HG03469 (cell line): ENCODE measurements around the gene LDB2.

ENCODE experiments used
- ATAC-seq: cut with Tn5 transposase; IDR thresholded peaks from one replicate; pipeline ENCODE4 v1.9.1; 2021; ENCODE audit warnings: mild to moderate bottlenecking, moderate library complexity, moderate number of reproducible peaks; ENCODE audit not compliant: unreplicated experiment

The LDB2 gene

DNA sequence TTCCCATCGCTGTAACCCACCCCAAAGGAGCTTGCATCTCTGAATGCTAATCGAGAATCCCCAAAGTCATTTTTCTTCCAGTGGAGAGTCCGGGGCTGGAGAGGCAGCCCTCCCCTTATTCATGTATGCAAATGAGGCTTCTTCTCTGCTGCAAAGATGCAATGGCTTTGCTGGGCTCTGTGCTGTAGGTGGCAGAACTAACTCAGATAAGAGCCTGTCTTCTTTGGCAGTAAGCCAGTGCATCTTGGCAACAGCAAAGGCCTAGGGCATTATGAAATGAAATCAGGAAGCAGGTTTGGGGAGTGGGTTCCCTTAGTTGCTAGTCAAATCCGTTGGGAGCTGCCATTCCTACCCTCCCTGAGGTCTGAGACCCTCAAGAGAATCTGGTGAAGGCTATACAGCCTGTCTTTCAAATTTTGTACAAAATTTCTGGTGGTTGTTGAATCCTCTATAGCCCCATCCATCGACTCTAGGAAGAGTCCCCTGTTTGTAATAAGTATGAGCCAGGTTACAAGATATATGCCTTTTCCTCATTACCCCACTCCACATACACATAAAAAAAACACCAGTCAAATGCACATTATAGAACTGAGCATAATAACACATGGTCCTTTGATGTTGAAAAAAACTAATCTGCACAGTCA is 381.5 kb downstream of the LDB2 start:
- ATAC-seq = no peak

DNA sequence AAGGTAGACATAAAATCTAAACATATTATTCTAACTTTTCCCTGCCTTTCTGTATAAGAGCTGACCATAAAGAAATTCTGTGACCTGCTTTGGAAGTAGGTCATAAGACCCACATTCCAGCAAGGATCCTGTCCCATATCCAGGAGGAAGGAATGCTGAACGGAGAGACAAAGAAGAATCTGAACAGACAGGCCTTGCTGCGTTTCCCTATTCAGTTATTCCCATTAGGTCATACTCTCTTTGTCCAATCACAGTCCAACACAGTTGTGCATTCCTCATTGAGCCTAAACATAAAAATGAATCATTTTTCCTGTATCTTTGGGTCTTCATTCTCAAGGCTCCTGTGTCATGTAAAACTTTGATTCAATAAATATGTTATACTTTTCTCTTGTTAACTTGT is 384.6 kb downstream of the LDB2 start:
- ATAC-seq = no peak

DNA sequence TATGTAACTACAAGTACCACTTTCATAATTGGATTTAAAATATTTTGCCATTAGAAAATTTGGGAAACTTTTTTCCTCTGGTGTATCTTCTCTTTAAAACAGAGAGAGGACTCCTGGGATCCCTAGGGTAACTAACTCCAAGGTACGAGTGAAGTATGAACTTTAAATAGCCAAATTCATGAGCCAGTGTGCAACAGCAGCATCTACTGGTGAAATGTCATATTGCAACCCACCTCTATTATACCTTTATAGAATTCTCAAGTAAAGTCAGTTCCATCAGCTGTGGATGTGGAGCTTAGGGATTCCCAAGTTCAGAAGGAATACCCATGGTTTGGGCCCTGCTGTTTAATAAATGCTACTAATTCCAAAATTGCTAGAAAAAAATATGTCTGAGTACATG is 389.5 kb downstream of the LDB2 start:
- ATAC-seq = no peak

DNA sequence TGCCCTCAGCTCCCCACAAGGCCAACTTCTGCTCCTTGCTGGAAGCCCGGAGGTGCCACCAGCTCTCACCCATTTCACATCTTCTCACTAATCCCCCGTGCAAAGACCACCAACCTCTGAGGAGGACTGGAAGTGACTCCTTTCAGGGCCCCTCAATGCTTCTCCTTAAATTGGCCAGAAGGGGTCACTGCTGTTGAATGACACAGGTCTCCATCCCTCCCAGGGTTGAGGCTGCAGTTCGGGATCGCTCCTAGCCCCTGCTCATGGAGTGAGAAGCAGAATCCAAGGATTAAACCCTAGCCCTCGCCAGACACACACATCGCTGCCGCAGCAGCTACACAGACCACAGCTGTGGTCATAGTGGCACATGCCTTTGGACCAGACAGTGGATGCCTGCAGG is 392.7 kb downstream of the LDB2 start:
- no peak for ATAC-seq

DNA sequence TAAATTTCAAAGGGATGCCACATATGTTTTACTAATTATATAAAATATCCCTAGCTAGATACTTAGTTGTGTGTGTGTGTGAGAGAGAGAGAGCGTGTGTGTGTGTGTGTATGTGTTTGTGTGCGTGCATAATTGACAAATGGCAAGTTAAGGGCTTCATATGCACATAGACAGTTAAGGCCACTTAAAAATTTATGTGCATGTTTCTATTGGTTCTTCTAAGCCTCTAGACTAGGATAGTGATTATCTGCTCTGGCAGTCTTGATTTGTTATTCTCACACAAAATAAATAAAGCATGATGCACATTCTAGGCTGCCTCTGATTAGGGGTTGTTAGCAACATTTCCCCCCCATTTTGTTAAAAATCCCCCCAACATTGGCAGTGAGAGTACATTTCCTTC is 393.2 kb downstream of the LDB2 start:
- ATAC-seq = no peak

DNA sequence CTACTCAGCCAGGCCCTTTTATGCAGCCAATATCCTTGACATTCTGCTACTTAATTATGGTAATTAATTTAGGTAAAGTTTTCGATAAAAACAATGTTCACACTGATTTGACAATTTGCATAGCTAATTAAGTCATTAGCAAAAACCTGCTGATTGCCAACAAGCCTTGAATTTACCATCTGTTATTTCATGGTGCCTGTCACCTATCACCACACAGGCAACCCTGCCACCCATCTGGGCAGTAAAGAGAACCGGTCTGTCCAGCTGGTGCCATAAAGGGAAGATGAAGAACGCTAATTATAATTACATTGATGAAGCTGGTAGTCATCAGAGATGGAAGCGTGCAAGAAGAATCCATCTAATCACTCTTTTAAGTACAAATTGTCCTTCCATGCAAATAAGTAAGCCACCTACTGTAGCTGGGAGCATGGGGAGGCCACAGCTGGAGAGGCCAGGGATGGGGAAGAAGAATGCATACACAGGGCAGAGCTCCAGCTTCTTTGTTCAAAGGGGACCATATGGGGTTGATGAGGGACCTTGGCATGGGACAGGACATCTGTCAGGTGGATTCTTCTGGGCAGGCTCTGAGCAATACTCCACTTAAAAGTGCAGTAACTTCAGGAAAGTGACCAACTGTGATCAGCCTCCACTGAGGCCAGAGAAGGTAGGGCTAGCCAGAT is 394.9 kb downstream of the LDB2 start:
- ATAC-seq = no peak

DNA sequence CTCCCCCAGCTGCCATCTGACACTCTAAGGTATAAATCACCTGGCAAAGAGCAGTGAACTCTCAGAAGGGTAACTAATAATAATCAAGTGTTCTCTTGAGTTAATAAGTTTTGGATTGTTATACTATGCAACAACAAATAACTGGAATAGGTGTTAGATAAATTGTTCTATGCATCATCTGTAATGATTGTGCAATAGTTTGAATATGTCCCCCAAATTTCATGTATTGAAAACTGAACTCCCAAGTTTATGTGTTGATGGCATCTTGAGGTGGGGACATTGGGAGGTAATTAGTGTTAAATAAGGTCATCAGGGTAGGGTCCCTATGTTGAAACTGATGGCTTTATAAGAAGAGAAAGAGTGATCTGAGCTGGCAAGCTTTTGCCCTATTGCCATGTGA is 399.5 kb downstream of the LDB2 start:
- no peak for ATAC-seq

DNA sequence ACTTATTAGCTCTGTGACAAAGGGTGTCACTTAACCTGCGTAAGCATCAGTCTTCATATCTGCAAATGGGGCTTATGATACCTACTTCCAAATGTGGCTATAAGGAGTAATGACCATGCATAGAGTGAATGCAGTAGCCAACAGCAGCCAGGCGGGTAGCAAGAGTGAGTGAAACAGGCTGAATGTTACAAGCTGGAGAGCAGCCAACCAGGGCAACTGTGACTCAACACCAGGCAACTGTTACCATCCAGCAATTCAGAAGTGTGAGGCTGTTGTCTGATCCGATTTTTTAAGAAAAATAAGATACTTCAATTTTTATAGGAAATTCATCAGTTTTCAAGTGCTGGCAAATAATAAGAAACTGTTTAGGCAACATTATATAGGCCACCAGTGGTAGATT is 401.9 kb downstream of the LDB2 start:
- ATAC-seq = no peak

DNA sequence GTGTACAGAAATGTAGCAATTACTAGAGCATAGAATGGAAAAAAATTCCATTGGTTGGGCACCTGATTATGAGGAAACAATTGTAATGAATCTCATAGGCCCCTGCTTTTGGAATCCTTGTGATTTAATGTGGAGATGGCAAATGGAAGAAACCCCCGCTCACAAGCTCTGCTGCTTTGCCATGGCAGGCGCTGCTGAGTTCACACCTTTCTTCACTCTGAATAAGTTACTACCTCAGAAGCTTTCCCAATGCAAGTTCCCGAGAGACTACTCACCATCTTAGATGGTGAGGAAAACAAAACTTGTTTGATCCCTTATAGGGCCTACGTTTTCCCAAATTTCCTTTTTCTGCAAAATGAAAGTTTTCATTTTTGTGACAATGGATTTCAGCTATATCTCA is 405.6 kb downstream of the LDB2 start:
- no peak for ATAC-seq

DNA sequence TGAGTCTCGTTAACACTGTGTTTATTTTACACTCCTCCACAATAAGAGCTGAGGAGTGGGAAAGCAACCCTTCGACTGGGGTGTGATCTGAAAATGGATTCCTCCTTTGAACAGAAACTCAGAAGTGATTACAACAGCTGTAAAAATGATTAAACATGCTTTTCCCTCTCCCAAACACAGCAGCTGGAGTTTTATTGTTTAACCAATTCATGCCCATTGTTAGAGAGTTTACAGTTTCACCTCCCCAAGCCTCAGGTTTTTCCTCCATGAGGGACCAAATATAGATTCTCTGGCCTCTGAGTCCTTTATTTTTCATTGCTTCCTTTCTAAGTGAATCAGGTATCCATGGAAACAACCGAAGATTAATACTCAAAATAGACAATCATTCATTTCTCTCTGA is 409.2 kb downstream of the LDB2 start:
- no peak for ATAC-seq

DNA sequence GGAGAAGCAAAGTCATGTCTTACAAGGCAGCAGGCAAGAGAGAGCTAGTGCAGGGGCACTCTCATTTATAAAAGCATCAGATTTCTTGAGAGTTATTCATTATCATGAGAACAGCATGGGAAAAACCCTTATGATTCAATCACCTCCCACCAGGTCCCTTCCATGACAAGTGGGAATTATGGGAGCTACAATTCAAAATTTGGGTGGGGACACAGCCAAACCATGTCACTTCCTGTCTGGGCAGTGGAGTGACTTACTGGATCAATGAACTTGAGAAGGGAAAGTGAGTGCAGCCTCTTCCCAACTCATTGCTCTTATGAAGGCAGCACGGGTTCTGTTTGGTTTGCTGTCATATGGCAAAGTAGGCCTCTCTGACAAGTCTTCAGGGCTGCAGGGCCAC is 410.4 kb downstream of the LDB2 start:
- no peak for ATAC-seq

DNA sequence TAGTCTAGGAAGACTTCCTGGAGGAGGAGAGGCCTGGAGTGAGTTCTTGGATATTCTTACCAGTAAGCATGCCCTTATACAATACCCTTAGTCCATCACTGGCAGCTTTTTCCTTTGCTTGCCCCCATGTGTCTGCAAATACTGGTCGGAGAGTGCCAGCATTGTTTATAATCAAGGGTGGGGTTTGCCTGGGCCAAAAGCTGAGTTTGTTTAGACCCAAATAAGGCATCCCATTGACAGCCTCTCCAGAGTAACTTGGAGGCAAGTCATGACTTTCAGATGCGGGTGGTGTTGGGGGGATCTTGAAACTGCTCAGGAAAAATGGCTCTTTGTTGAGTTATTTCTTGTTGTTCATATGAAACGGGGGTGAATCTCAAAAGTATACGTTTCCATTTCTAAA is 413.7 kb downstream of the LDB2 start:
- ATAC-seq = no peak

DNA sequence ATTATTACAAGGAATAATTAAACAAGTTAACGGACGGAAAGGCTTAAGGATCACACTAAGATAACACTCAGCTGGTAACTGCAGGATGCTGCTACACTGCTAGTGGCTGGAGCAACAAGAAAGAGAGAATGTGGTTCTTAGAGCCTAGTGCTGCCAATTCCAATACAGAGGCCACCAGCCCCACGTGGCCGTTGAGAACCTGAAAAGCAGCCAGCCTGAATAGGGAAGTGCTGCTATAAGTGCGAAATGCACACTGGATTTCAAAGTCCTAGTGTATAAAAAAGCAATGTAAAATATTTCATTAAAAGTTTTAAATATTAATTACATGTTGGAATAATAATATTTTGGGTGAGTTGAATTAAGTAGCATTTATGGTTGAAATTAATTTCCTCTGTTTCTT is 414.9 kb downstream of the LDB2 start:
- no peak for ATAC-seq

DNA sequence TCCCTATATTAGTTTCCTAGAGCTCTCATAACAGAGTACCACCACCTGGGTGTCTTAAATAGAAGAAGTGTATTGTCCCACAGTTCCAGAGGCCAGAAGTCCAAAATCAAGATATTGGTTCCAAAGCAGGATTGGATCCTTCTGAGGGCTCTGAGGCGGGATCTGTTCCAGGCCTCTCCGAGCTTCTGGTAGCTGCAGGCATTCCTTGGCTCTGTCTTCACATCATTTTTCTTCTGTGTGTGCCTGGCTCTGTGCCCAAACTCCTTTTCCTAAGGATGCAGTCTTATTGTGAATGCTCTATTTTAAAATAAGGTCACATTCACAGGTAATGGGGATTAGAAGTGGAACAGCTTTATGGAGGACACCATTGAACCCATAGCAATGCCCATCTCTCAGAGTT is 418.4 kb downstream of the LDB2 start:
- ATAC-seq = no peak

DNA sequence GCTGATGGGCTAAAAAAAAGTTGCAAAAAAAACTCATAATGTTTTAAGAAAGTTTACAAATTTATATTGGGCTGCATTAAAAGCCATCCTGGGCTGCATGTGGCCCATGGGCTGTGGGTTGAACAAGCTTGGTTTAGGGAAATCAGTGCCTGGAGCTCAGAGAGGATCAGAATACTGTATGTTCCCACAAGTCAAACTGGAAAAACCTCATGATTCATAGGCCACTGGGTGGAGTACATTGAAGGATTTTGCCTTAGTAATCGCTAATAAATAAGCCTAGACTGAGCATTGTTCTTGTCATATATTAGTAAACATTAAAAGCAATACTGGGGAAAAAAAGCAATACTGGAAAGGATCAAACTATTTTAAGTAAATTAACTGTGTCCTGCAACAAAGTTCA is 425.9 kb downstream of the LDB2 start:
- ATAC-seq = no peak

DNA sequence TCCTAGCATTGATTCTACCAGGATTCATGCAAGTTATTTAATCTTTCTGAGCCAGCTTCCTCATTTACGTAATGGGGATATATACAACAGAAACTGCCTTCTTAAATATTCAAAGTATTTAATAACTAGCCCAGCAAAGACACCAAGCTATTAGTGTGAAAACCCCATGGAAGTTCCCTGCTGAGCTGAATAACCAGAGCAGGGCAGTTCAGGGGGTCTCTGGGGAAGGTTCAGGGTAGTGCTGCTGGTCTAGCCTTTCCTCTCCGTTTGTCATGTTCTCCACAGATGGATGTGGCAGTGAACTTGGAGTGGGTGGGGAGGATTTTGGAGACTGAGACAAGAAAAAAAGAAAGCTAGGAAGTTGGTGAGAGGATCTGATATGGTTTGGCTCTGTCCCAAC is 431.4 kb downstream of the LDB2 start:
- no peak for ATAC-seq

DNA sequence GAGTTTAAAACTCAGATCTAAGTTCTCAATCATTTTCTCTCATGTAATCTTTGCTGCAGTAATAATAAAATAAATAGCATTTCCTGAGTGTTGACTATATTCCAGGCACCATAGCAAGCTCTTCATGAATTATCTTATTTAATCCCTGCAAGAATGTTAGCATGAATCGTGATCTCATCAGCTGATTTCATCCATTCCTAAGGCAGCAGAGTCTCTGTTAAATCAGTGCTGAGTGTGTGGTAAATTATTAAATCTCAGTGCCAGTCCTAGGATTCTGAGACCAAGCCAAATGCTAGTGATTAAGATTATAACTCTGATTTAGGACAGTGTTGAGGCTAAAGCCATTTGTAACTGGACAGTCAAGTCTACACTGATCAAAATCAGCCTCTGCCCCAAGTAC is 431.9 kb downstream of the LDB2 start:
- no peak for ATAC-seq

DNA sequence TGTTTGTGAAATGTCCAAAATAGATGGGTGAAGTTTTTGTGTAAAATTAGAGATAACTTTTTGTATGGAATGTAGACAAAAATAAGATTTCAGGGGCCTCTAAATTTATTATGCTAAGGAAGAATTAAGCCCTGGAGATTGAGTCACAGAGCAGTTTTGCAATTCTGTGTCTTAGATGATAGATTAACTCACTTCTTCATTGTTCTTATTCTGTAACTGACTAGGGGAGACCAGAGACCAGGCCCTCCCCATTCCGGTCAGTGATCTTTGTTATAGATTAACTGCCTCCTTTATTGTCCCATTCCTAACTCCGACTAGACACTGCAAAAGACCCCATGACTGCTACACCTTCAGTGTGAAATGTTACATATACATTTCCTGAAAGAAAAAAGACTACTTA is 433.8 kb downstream of the LDB2 start:
- ATAC-seq = no peak

DNA sequence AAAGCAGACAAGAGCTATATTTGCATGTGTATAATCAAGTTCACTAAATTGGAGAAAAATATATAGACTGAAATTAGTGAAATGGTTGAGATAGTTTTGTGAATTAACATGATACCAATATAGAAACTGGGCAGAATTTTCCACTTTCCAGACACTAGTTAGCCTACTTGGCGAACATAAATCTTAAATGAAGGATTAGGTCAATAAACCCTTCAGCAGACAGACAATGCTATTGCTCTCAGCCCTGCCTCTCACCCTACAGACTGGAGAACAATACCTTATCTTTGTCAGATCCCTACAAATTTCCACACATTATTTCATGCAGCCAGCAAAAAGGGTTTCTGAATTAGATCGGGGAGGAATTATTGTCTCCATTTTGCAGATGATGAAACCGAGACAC is 435.8 kb downstream of the LDB2 start:
- no peak for ATAC-seq

DNA sequence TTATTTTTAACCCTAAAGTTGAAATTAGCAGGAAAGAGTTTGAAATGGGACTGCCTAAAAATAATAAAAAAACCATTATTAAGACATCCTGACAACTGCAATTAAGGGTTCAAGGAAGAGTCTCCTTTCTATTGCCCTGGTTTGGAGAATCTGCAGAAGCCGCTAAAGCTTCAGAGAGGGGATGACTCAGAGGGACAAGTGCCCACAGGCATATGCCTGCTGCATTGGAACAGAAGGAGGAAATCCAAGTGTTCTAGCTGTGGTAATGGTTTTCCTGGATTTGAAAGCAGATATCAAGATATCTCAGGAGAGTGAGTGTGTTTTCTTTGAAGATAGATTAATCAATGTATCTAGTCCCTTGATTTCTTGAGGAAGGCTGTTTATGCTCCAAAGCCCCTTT is 437.1 kb downstream of the LDB2 start:
- no peak for ATAC-seq

DNA sequence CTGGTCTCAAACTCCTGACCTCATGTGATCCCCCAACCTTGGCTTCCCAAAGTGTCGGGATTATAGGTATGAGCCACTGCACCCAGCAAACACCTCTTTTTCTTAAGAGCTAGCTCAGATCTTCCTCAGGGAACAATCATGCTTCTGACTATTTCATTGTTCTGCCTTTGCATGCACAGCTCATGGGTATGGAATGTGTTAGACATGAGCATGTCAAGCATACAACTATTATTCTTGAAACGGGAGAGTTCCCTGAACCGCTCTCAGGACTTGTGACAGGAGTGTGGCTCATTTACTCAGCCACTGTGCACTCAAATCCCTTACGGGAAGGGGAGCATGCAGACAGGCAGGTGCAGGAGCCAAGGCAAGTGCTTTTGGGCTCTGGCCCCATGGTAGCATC is 440.5 kb downstream of the LDB2 start:
- ATAC-seq = no peak
